Endothelial cell of umbilical vein (primary cell): ENCODE measurements around the gene EEF1AKMT3. TPM values are rescaled to one million over a fixed set of nuclear protein-coding genes. Genes with fewer than 3 reads are reported as not detected.

Source experiments
- BruUV-seq: library from RNA; stranded (reverse); fragments of 400-500 nt; replicated peaks from 2 replicates; lab custom pipeline; 2021; lab: Mats Ljungman, UMichigan
- CTCF ChIA-PET: fragments of 300-600, 350-600 bp; sonication (Branson Sonifier 250); formaldehyde crosslinking; loops from one replicate; lab custom pipeline; 2021; ENCODE audit warnings: antibody characterized with exemption, inconsistent platforms; lab: Charles Lee
- POLR2A ChIA-PET: fragments of 300-600, 350-600 bp; sonication (Branson Sonifier 250); formaldehyde crosslinking; loops from one replicate; lab custom pipeline; 2021; ENCODE audit warnings: antibody characterized with exemption, inconsistent platforms; lab: Charles Lee
- DNase-seq: peaks from one replicate; pipeline ENCODE4 v3.0.0-alpha.2; 2011; ENCODE audit warnings: low read depth, low spot score
- FAIRE-seq: peaks from 2 replicates; lab custom pipeline; 2011; peaks lifted over from hg19 to GRCh38; lab: Jason Lieb, UNC
- H2AFZ ChIP-seq: 2 replicates; pipeline ENCODE4 v1.6.0; 2012; ENCODE audit warnings: low read depth, low read length, control low read depth, inconsistent platforms
- H3K27ac ChIP-seq: 2 replicates; pipeline ENCODE4 v1.5.1; 2011; ENCODE audit warnings: low read depth, mild to moderate bottlenecking, control low read depth, low read length, moderate library complexity; ENCODE audit not compliant: insufficient read depth
- H3K27me3 ChIP-seq, 2 experiments: 2 replicates each; pipeline versions ENCODE4 v1.6.0 to v1.6.1; 2011; ENCODE audit warnings: low read length in 2 of 2, mixed read lengths in 1 of 2; ENCODE audit not compliant: control insufficient read depth in 2 of 2, insufficient read depth in 2 of 2
- H3K36me3 ChIP-seq, 2 experiments: 2 replicates in 1 of 2; 3 replicates in 1 of 2; pipeline ENCODE4 v1.5.1; 2011; ENCODE audit warnings: low read length in 2 of 2, mild to moderate bottlenecking in 1 of 2, moderate library complexity in 1 of 2; ENCODE audit not compliant: control insufficient read depth in 2 of 2, insufficient read depth in 2 of 2; ENCODE audit errors: extremely low read depth in 1 of 2
- H3K4me1 ChIP-seq: 3 replicates; pipeline ENCODE4 v1.5.1; 2011; ENCODE audit warnings: mild to moderate bottlenecking, low read length; ENCODE audit not compliant: control insufficient read depth, insufficient read depth; ENCODE audit errors: extremely low read depth
- H3K4me2 ChIP-seq: 2 replicates; pipeline ENCODE4 v1.6.1; 2011; ENCODE audit warnings: low read length, control low read depth, mixed read lengths; ENCODE audit not compliant: insufficient read depth
- H3K4me3 ChIP-seq, 3 experiments: fragments of 200-600 bp in 1 of 3; sonication (generic), shearing (Covaris generic) in 1 of 3; replicated peaks in 1 of 3; 2 replicates each; pipeline ENCODE4 v1.5.1; 2011 to 2016; ENCODE audit warnings: control low read depth in 3 of 3, low read length in 3 of 3, mild to moderate bottlenecking in 2 of 3, inconsistent platforms in 1 of 3, low read depth in 1 of 3, moderate library complexity in 1 of 3; ENCODE audit not compliant: insufficient read depth in 1 of 3
- H3K79me2 ChIP-seq: 2 replicates; pipeline ENCODE4 v1.6.0; 2012; ENCODE audit warnings: low read length, inconsistent platforms; ENCODE audit not compliant: control insufficient read depth, insufficient read depth
- H3K9ac ChIP-seq: replicated peaks from 2 replicates; pipeline ENCODE3; 2011; ENCODE audit warnings: low read length, control low read depth; ENCODE audit not compliant: insufficient read depth; ENCODE audit errors: extremely low read depth
- H3K9me1 ChIP-seq: replicated peaks from 3 replicates; pipeline ENCODE4 v1.6.0; 2011; ENCODE audit warnings: mild to moderate bottlenecking, low read length; ENCODE audit not compliant: control insufficient read depth, insufficient read depth; ENCODE audit errors: extremely low read depth
- H3K9me3 ChIP-seq: replicated peaks from 2 replicates; pipeline ENCODE4 v1.5.1; 2012; ENCODE audit warnings: low read length, inconsistent platforms; ENCODE audit not compliant: control insufficient read depth, insufficient read depth
- H4K20me1 ChIP-seq: replicated peaks from 2 replicates; pipeline ENCODE3; 2011; ENCODE audit warnings: mild to moderate bottlenecking, low read length; ENCODE audit not compliant: control insufficient read depth, insufficient read depth; ENCODE audit errors: extremely low read depth
- CTCF ChIP-seq, 2 donors: IDR thresholded peaks; 1 replicate in 1 of 2; 2 replicates in 1 of 2; pipeline ENCODE4 v1.5.1; 2011; ENCODE audit warnings: low read length in 2 of 2, mild to moderate bottlenecking in 2 of 2, moderate library complexity in 2 of 2, control low read depth in 1 of 2, inconsistent platforms in 1 of 2, low read depth in 1 of 2; ENCODE audit not compliant: insufficient read depth in 1 of 2; ENCODE audit errors: extremely low read depth in 1 of 2
- EZH2 ChIP-seq: IDR thresholded peaks from 2 replicates; pipeline ENCODE4 v1.6.1; 2012; ENCODE audit warnings: borderline replicate concordance, low read depth, mild to moderate bottlenecking, moderate library complexity, low read length, inconsistent platforms; ENCODE audit not compliant: severe bottlenecking
- GATA2 ChIP-seq: IDR thresholded peaks from 2 replicates; pipeline ENCODE4 v1.7.0; 2011; ENCODE audit warnings: low read depth, mild to moderate bottlenecking, moderate library complexity, mixed read lengths, low read length; ENCODE audit not compliant: insufficient read length, insufficient read depth
- JUN ChIP-seq: IDR thresholded peaks from 2 replicates; pipeline ENCODE4 v1.6.1; 2011; ENCODE audit warnings: borderline replicate concordance, low read depth; ENCODE audit not compliant: insufficient read length, insufficient read depth
- MAX ChIP-seq: IDR thresholded peaks from 2 replicates; pipeline ENCODE4 v1.6.1; 2011; ENCODE audit not compliant: insufficient read depth, insufficient read length
- MYC ChIP-seq: IDR thresholded peaks from one replicate; pipeline ENCODE4 v1.6.1; 2011; ENCODE audit warnings: mild to moderate bottlenecking, low read depth, low read length
- POLR2A ChIP-seq: IDR thresholded peaks from 2 replicates; pipeline ENCODE4 v1.6.1; 2012; ENCODE audit warnings: low read depth, mild to moderate bottlenecking, control low read depth, low read length
- POLR2AphosphoS5 ChIP-seq: IDR thresholded peaks from 2 replicates; pipeline ENCODE4 v1.6.1; 2012; ENCODE audit warnings: low read depth, mild to moderate bottlenecking, control low read depth, low read length, moderate library complexity; ENCODE audit not compliant: insufficient read depth
- dilution Hi-C: fragments of 300-500 bp; cut with MboI; formaldehyde crosslinking; loops from one replicate; pipeline ENCODE4 v1.15.0; 2019; ENCODE audit warnings: low sequenced_read_pairs; ENCODE audit not compliant: extremely low pct_ligation_motif_present
- intact Hi-C: fragments of 100-400 bp; cut with micrococcal nuclease; formaldehyde crosslinking; loops from one replicate; pipeline ENCODE4 v1.10.0; 2022
- polyA plus RNA-seq, 4 experiments: library from polyadenylated mRNA; depleted of rRNA in 3 of 4; stranded (reverse) in 3 of 4; unstranded in 1 of 4; fragments of >200 nt; gene quantifications; 2 replicates each; pipeline versions ENCODE4 v1.2.1 to v1.2.3, GENCODE V29; 2011 to 2012; ENCODE audit warnings: missing spikeins in 1 of 4
- total RNA-seq: library from RNA; stranded (reverse); gene quantifications from 2 replicates; pipeline ENCODE4 v1.2.3, GENCODE V29; 2021

Gene EEF1AKMT3
- total and polyA plus RNA-seq, 2 donors (not counting 3 experiments of a cell fraction or from before 2014, with no cell fraction given): 7.9 to 8.8 TPM

GRCh38 chr12:57752668-57753000 lies 19.8 kb upstream of the EEF1AKMT3 start:
- DNase-seq (no peak), FAIRE-seq (no peak)
- dilution Hi-C loops (no loop called here), intact Hi-C loops (loop anchor here (1.0 kb wide), 2 partner anchors 20 to 26 kb away; partner anchors contain the start of genes EEF1AKMT3 and METTL1)
- H3K9me3 ChIP-seq: no peaks in the 10 kb centered on the region
- peaks cover 19% of the 10 kb centered on the region for H3K79me2 ChIP-seq
- peaks cover 17% of the 10 kb centered on the region for H3K4me1 ChIP-seq
- no peak overlapping the region for H3K27ac ChIP-seq
- H3K4me2 ChIP-seq: peak overlapping the region; percentile 53
- TF ChIP-seq EZH2: no peak
- peak; percentile 12 for TF ChIP-seq POLR2A
- TF ChIP-seq CTCF (IDR thresholded peaks at IDR 0.05; ENCODE audit: extremely low read depth in 1 of 2, insufficient read depth in 1 of 2, low read depth in 1 of 2, low read length in 2 of 2): no peak
- ChIA-PET POLR2A (no interaction called here), CTCF (interaction anchor here (0.8 to 1.2 kb wide), 2 partner anchors 12 to 26 kb away, joined by 3 to 5 read pairs; no protein-coding TSS in a partner anchor)
- peak overlapping the region; percentile 19 for H2AFZ ChIP-seq
- peaks cover 22 to 28% of the 10 kb centered on the region in 2 experiments for H3K27me3 ChIP-seq
- H3K4me3 ChIP-seq: peak overlapping the region in 2 of 3 experiments; percentile 3 to 25
- no TSS peak for BruUV-seq
- H3K36me3 ChIP-seq: peaks cover 4 to 19% of the 10 kb centered on the region in 2 experiments
- no peaks in the 10 kb centered on the region for H4K20me1 ChIP-seq
- no peaks in the 10 kb centered on the region for H3K9me1 ChIP-seq
- H3K9ac ChIP-seq: no peak overlapping the region

- DNase-seq: no peak
- intact Hi-C loops: no loop called here
- dilution Hi-C loops: no loop called here
- H2AFZ ChIP-seq: no peak overlapping the region
- peaks cover 25 to 33% of the 10 kb centered on the region in 2 experiments for H3K27me3 ChIP-seq
- no peak for FAIRE-seq
- no peak overlapping the region for H3K9ac ChIP-seq
- CTCF ChIA-PET: no interaction called here
- TF ChIP-seq CTCF (IDR thresholded peaks at IDR 0.05; ENCODE audit: extremely low read depth in 1 of 2, insufficient read depth in 1 of 2, low read depth in 1 of 2, low read length in 2 of 2): no peak
- TF ChIP-seq GATA2: no peak
- TF ChIP-seq POLR2A: no peak
- TF ChIP-seq EZH2: no peak
- TF ChIP-seq MYC: no peak
- no peak for TF ChIP-seq JUN
- TF ChIP-seq MAX: no peak
- no peak for TF ChIP-seq POLR2AphosphoS5
- no peaks in the 10 kb centered on the region for H3K9me3 ChIP-seq
- POLR2A ChIA-PET: no interaction called here
- H3K36me3 ChIP-seq: peaks cover 0 to 14% of the 10 kb centered on the region in 2 experiments
- H3K27ac ChIP-seq: no peak overlapping the region
- H3K9me1 ChIP-seq: no peaks in the 10 kb centered on the region
- H3K4me2 ChIP-seq: no peak overlapping the region
- H3K4me3 ChIP-seq: no peak overlapping the region
- peaks cover 17% of the 10 kb centered on the region for H3K4me1 ChIP-seq
- peaks cover 19% of the 10 kb centered on the region for H3K79me2 ChIP-seq
- BruUV-seq: no TSS peak
- H4K20me1 ChIP-seq: no peaks in the 10 kb centered on the region
Measured at GRCh38 chr12:57753756-57754337, 18.6 kb upstream of the EEF1AKMT3 start.
